ENCODE measurements around the gene LIM2. TPM values are rescaled to one million over a fixed set of nuclear protein-coding genes. Genes with fewer than 3 reads are reported as not detected.
A peak's percentile ranks its signal among the peaks of the same experiment; 100 is the strongest.

The LIM2 gene
- total and polyA plus RNA-seq, 2 of the 8 experiments (the other 6 are each of a cell fraction or from before 2014, with no cell fraction given), result not detected

- Histone ChIP-seq H3K18ac (ENCODE audit: extremely low read depth, low read length) (no peak overlapping the region), H3K36me3 (ENCODE audit: control insufficient read depth in 2 of 4, insufficient read depth in 4 of 4, low read length in 3 of 4) (peaks cover 0 to 20% (median 2%) of the 10 kb centered on the region in 4 experiments; a peak in 4 of 8 replicates), H3K23me2 (ENCODE audit: low read depth, low read length) (peaks cover 4% of the 10 kb centered on the region; the same call in 1 of the 2 replicates), H3K56ac (replicated peaks; ENCODE audit: insufficient read length, low read depth, low read length) (no peak overlapping the region), H3K4me2 (ENCODE audit: insufficient read depth in 1 of 2, low read depth in 2 of 2, low read length in 2 of 2) (no peak overlapping the region), H2BK5ac (ENCODE audit: low read depth, low read length) (no peak overlapping the region), H3K79me1 (ENCODE audit: low read depth, low read length) (no peaks in the 10 kb centered on the region), H2BK120ac (replicated peaks; ENCODE audit: low read depth, low read length) (no peak overlapping the region), H4K5ac (ENCODE audit: insufficient read length, low read depth, low read length) (no peak overlapping the region), H3K9ac (replicated peaks in 1 of 4; ENCODE audit: extremely low read depth in 1 of 4, low read depth in 3 of 4, low read length in 3 of 4) (no peak overlapping the region), H3K14ac (ENCODE audit: insufficient read length) (no peak overlapping the region), H3K4me3 (ENCODE audit: extremely low read depth in 1 of 4, insufficient read depth in 2 of 4, low read depth in 3 of 4, low read length in 4 of 4) (no peak overlapping the region), H2AK5ac (ENCODE audit: low read depth, low read length) (no peak overlapping the region), H3K27ac (ENCODE audit: low read depth, low read length) (no peak overlapping the region), H3K4me1 (replicated peaks in 1 of 4; ENCODE audit: control insufficient read depth in 3 of 4, insufficient read depth in 4 of 4, low read length in 3 of 4) (peaks cover 0 to 8% (median 5%) of the 10 kb centered on the region in 4 experiments; a peak in 4 of 7 replicates), H2BK20ac (ENCODE audit: low read length) (no peak overlapping the region), H4K8ac (ENCODE audit: extremely low read depth, insufficient read depth, low read length) (no peak overlapping the region), H3K23ac (ENCODE audit: insufficient read length) (no peak overlapping the region), H3K4ac (replicated peaks; ENCODE audit: insufficient read length, low read depth, low read length) (no peak overlapping the region), H4K20me1 (replicated peaks in 1 of 2; ENCODE audit: control insufficient read depth in 1 of 2, insufficient read depth in 2 of 2, low read length in 2 of 2) (no peaks in the 10 kb centered on the region), H2BK15ac (ENCODE audit: low read length) (no peak overlapping the region), H3K27me3 (replicated peaks in 1 of 4; ENCODE audit: control insufficient read depth in 3 of 4, extremely low read depth in 1 of 4, insufficient read depth in 3 of 4, low read length in 3 of 4) (peaks cover 0 to 6% (median 4%) of the 10 kb centered on the region in 4 experiments; a peak in 4 of 7 replicates), H3K79me2 (ENCODE audit: control insufficient read depth in 1 of 2, insufficient read depth in 2 of 2, low read length in 2 of 2) (no peaks in the 10 kb centered on the region), H2AFZ (ENCODE audit: low read length) (no peak overlapping the region), H3K9me3 (ENCODE audit: insufficient read depth in 2 of 2, low read depth in 1 of 2, low read length in 1 of 2) (no peaks in the 10 kb centered on the region; a peak in 1 of 4 replicates), H2BK12ac (ENCODE audit: low read depth, low read length) (no peak overlapping the region), H4K91ac (replicated peaks; ENCODE audit: insufficient read length, low read length) (no peak overlapping the region)
- no peak for DNase-seq (ENCODE audit: low read depth in 1 of 2, low spot score in 2 of 2)
- POLR2A ChIA-PET (ENCODE audit: partially characterized antibody), result interaction anchor here (0.6 kb wide), 1 partner anchor 248 kb away, joined by 3 read pairs; no protein-coding TSS in a partner anchor
- 96% methylated on average over 4 of the region's 4 CpGs; no CpG with 5 or more reads in 1 of the 2 experiments for WGBS, 2 experiments (ENCODE audit: extremely low coverage in 1 of 2, insufficient coverage in 1 of 2, insufficient read length in 1 of 2, insufficient replicate concordance in 2 of 2, low coverage in 1 of 2, low lambda C conversion rate in 2 of 2, missing lambda C conversion rate in 1 of 2)
- FAIRE-seq, result no peak
- TF ChIP-seq, protein P1, sequence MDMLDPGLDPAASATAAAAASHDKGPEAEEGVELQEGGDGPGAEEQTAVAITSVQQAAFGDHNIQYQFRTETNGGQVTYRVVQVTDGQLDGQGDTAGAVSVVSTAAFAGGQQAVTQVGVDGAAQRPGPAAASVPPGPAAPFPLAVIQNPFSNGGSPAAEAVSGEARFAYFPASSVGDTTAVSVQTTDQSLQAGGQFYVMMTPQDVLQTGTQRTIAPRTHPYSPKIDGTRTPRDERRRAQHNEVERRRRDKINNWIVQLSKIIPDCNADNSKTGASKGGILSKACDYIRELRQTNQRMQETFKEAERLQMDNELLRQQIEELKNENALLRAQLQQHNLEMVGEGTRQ (IDR thresholded peaks at IDR 0.05; ENCODE audit: low read length), result peak; percentile 44; the same call in 1 of the 2 replicates
- TF ChIP-seq, protein P2, sequence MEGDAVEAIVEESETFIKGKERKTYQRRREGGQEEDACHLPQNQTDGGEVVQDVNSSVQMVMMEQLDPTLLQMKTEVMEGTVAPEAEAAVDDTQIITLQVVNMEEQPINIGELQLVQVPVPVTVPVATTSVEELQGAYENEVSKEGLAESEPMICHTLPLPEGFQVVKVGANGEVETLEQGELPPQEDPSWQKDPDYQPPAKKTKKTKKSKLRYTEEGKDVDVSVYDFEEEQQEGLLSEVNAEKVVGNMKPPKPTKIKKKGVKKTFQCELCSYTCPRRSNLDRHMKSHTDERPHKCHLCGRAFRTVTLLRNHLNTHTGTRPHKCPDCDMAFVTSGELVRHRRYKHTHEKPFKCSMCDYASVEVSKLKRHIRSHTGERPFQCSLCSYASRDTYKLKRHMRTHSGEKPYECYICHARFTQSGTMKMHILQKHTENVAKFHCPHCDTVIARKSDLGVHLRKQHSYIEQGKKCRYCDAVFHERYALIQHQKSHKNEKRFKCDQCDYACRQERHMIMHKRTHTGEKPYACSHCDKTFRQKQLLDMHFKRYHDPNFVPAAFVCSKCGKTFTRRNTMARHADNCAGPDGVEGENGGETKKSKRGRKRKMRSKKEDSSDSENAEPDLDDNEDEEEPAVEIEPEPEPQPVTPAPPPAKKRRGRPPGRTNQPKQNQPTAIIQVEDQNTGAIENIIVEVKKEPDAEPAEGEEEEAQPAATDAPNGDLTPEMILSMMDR (IDR thresholded peaks at IDR 0.05; ENCODE audit: control extremely low read depth in 1 of 3, insufficient read depth in 1 of 3, low read depth in 1 of 3, low read length in 3 of 3), result no peak
- TF ChIP-seq POLR2A (IDR thresholded peaks at IDR 0.05; ENCODE audit: control extremely low read depth in 1 of 2, low read depth in 2 of 2, low read length in 2 of 2), result 0 out of 3 replicates have a peak, but pooled peaks of 1 of the 2 experiments have one; percentile 17
- CTCF ChIA-PET (ENCODE audit: partially characterized antibody), result interaction anchor here (1.3 kb wide), 1 partner anchor 91 kb away, joined by 3 read pairs; no protein-coding TSS in a partner anchor
Observed at GRCh38 chr19:51330366-51330765, 57.4 kb downstream of the LIM2 start.

Measured in H1 (cell line).